Calu3 (cell line): ENCODE measurements around the gene YBEY. TPM values are rescaled to one million over a fixed set of nuclear protein-coding genes. Genes with fewer than 3 reads are reported as not detected.

Source experiments
- BruUV-seq: library from RNA; stranded (reverse); fragments of 400-500 nt; replicated peaks from 2 replicates; lab custom pipeline; 2021; lab: Mats Ljungman, UMichigan
- CTCF ChIA-PET: fragments of 300-600 bp; sonication (Branson Sonifier 250); formaldehyde crosslinking; loops from one replicate; lab custom pipeline; 2022; ENCODE audit warnings: antibody characterized with exemption; lab: Charles Lee
- DNase-seq: peaks from one replicate; pipeline ENCODE4 v3.0.0; 2022
- H3K27ac Mint-ChIP-seq: one replicate; pipeline ENCODE4 v1.8.0; 2022; ENCODE audit warnings: mixed read lengths; ENCODE audit not compliant: unreplicated experiment
- H3K27me3 Mint-ChIP-seq: one replicate; pipeline ENCODE4 v1.8.0; 2022; ENCODE audit warnings: mixed read lengths; ENCODE audit not compliant: unreplicated experiment
- H3K36me3 Mint-ChIP-seq: one replicate; pipeline ENCODE4 v1.8.0; 2022; ENCODE audit warnings: mild to moderate bottlenecking, moderate library complexity, mixed read lengths; ENCODE audit not compliant: insufficient read depth, unreplicated experiment
- H3K4me1 Mint-ChIP-seq: one replicate; pipeline ENCODE4 v1.8.0; 2022; ENCODE audit warnings: mild to moderate bottlenecking, low read depth, mixed read lengths; ENCODE audit not compliant: unreplicated experiment
- H3K4me3 Mint-ChIP-seq: one replicate; pipeline ENCODE4 v1.8.0; 2022; ENCODE audit warnings: mild to moderate bottlenecking, low read depth, moderate library complexity, mixed read lengths; ENCODE audit not compliant: unreplicated experiment
- H3K9me3 Mint-ChIP-seq: one replicate; pipeline ENCODE4 v1.8.0; 2022; ENCODE audit warnings: low read depth, mixed read lengths; ENCODE audit not compliant: unreplicated experiment
- CTCF ChIP-seq: fragments of 200-600 bp; IDR thresholded peaks from one replicate; pipeline ENCODE4 v1.8.0; 2022; ENCODE audit warnings: antibody characterized with exemption; ENCODE audit not compliant: unreplicated experiment
- intact Hi-C: fragments of 100-400 bp; cut with micrococcal nuclease; formaldehyde crosslinking; loops from one replicate; pipeline ENCODE4 v1.10.0; 2022; ENCODE audit not compliant: unreplicated experiment
- total RNA-seq: library from RNA; stranded (reverse); gene quantifications from 2 replicates; pipeline ENCODE4 v1.2.3, GENCODE V29; 2022

YBEY gene
- total RNA-seq, 1 experiment from 2014 or later: 11.3 TPM

DNA sequence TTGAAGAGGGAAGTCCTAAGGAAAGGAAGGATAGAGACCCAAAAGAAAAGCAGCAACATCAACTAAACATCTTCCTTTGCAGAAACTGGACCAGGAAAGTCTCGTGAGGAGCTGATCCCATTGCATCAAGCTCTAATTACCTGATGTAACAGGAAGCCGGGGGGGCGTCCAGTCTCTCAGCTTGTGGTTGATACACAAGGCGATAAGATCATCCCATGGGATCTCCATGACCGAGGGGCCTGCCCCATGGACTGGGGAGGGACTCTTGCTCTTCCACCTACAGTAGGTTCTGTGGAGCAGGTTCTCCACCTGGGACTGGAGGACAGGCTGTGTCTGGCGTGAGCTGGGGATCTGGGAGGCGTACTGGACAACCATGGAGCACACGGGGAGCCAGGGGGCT is 42.8 kb upstream of the YBEY start:
- Mint-ChIP-seq H3K4me3 (no peak overlapping the region), H3K9me3 (no peaks in the 10 kb centered on the region), H3K4me1 (no peaks in the 10 kb centered on the region), H3K27me3 (no peaks in the 10 kb centered on the region), H3K36me3 (peaks cover 44% of the 10 kb centered on the region), H3K27ac (no peak overlapping the region)
- TF ChIP-seq CTCF: no peak
- intact Hi-C loops: no loop called here
- CTCF ChIA-PET: no interaction called here
- DNase-seq: no peak
- no TSS peak for BruUV-seq

DNA sequence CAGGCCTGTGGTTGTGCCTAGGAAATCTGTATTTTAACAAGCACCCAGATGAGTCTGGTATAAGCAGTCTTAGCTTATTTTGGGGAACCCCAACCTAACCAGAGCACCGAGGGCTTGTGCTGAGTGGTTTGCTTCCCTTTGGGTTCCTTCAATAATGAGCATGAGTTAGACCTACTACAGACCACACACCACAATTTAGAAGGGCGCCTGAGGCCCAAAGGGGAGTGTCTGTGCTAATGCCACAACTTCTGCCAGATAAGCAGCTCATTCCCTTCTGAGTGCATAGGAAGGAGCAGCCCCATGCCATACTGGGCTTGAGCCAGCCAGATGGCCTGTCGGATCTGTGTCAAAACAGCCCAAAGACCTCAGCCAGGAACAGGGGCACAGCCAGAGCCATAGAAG is 42.2 kb upstream of the YBEY start:
- BruUV-seq: no TSS peak
- TF ChIP-seq CTCF: no peak
- H3K9me3 Mint-ChIP-seq: no peaks in the 10 kb centered on the region
- no peaks in the 10 kb centered on the region for H3K4me1 Mint-ChIP-seq
- no peak overlapping the region for H3K27ac Mint-ChIP-seq
- no peak for DNase-seq
- H3K36me3 Mint-ChIP-seq: peaks cover 45% of the 10 kb centered on the region
- H3K4me3 Mint-ChIP-seq: no peak overlapping the region
- CTCF ChIA-PET: no interaction called here
- no peaks in the 10 kb centered on the region for H3K27me3 Mint-ChIP-seq
- intact Hi-C loops: no loop called here

- H3K36me3 Mint-ChIP-seq: peaks cover 49% of the 10 kb centered on the region
Measured at GRCh38 chr21:46244602-46245001, 41.5 kb upstream of the YBEY start.

DNA sequence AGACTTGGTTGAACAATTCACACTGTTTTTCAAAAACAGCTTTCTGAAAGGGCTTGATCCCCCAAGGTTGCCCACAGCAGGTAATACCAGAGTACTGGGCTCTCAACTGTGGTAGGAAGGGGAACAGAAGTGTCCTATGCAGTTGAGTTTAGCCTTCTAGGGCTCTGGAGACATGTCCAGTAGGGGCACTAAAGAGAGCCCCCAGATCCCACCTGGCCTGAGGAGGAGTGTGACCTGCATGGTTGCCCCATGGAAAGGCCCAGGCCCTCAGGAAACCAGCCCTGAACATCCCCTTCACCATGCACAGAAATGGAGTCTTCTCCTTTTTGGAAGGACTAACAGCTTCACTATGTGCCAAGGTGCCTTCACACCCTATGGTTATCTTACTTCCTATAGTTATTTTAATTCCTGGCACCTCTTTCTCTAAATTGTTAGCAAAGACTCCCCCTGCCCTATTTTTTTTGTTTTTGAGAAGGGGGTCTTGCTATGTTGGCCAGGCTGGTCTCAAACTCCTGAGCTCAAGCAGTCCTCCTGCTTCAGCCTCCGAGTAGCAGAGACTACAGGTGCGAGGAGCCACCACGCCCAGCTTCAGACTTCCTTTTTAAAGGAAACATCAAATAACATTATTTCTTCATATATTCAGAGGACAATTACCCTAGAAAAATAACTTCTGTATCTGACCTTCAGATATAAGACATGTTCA is 40.8 kb upstream of the YBEY start:
- CTCF ChIA-PET: no interaction called here
- no peak for TF ChIP-seq CTCF
- peaks cover 56% of the 10 kb centered on the region for H3K36me3 Mint-ChIP-seq
- intact Hi-C loops: no loop called here
- DNase-seq: no peak
- H3K4me1 Mint-ChIP-seq: no peaks in the 10 kb centered on the region
- no peaks in the 10 kb centered on the region for H3K9me3 Mint-ChIP-seq
- BruUV-seq: no TSS peak
- H3K27me3 Mint-ChIP-seq: no peaks in the 10 kb centered on the region
- H3K4me3 Mint-ChIP-seq: no peak overlapping the region
- H3K27ac Mint-ChIP-seq: no peak overlapping the region

More at GRCh38 chr21:46244602-46245001, 41.5 kb upstream of the YBEY start:
- Mint-ChIP-seq H3K4me1 (no peaks in the 10 kb centered on the region), H3K9me3 (no peaks in the 10 kb centered on the region), H3K4me3 (no peak overlapping the region), H3K27ac (no peak overlapping the region), H3K27me3 (no peaks in the 10 kb centered on the region)
- BruUV-seq: no TSS peak
- TF ChIP-seq CTCF: no peak
- CTCF ChIA-PET: no interaction called here
- intact Hi-C loops: no loop called here
- no peak for DNase-seq
